Uterus (tissue), 2 donors: ENCODE measurements around the gene RIBC2.

Source experiments
- POLR2A ChIP-seq, 2 donors: fragments of 450-650 bp; IDR thresholded peaks; one replicate each; pipeline ENCODE4 v1.6.1; 2016; ENCODE audit warnings: antibody characterized with exemption in 2 of 2, mild to moderate bottlenecking in 1 of 2, moderate library complexity in 1 of 2
- TF ChIP-seq, protein P1 (sequence below), 4 experiments: fragments of 200-600 bp in 2 of 4; fragments of 450-650 bp in 2 of 4; sonication (generic) in 2 of 4; IDR thresholded peaks; one replicate each; pipeline ENCODE4 v1.5.1; 2016 to 2019; ENCODE audit warnings: antibody characterized with exemption in 4 of 4, mild to moderate bottlenecking in 2 of 4, moderate library complexity in 1 of 4

DNA sequence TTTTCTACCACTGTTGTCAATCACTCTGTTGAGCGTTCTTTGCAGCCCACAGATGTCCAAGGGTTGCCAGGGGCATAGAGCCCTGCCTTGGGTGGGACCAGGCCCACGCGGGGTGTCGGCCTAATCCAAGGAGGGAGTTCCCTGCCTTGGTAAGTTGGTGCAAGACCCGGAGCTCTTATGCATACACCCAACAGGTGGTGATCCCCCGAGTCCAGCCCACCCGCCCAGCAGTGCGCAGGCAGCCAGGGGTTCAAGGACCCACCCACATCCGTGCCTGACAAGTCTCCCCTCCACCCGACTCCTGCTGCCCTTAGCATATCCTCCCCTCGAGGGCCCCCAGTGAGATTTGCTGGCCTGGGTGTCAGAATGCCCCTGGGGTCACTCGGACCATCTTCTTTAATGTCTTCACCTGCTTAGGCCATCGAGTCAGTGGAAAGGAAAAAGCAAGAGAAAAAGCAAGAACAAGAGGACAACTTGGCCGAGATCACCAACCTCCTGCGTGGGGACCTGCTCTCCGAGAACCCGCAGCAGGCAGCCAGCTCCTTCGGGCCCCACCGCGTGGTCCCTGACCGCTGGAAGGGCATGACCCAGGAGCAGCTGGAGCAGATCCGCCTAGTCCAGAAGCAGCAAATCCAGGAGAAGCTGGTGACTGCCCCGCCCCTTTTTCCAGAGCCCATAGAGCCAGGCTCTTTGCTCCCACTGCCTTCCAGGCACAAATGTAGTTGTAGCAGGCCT, 12.2 kb downstream of the RIBC2 start:
- TF ChIP-seq, protein P1, sequence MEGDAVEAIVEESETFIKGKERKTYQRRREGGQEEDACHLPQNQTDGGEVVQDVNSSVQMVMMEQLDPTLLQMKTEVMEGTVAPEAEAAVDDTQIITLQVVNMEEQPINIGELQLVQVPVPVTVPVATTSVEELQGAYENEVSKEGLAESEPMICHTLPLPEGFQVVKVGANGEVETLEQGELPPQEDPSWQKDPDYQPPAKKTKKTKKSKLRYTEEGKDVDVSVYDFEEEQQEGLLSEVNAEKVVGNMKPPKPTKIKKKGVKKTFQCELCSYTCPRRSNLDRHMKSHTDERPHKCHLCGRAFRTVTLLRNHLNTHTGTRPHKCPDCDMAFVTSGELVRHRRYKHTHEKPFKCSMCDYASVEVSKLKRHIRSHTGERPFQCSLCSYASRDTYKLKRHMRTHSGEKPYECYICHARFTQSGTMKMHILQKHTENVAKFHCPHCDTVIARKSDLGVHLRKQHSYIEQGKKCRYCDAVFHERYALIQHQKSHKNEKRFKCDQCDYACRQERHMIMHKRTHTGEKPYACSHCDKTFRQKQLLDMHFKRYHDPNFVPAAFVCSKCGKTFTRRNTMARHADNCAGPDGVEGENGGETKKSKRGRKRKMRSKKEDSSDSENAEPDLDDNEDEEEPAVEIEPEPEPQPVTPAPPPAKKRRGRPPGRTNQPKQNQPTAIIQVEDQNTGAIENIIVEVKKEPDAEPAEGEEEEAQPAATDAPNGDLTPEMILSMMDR (IDR thresholded peaks at IDR 0.05) = no peak
- no peak for TF ChIP-seq POLR2A (IDR thresholded peaks at IDR 0.05)
